ENCODE results near the gene CCL5.
"Not testable (repeated sequence)": the region's sequence is repeated elsewhere in the genome, so short reads cannot be mapped to it uniquely, and the experiment has no call there.

Gene CCL5

GRCh38 chr17:35898283-35899070 lies 18.3 kb upstream of the CCL5 start:
- DNase-seq (ENCODE audit: low read depth in 3 of 3) = peak in 1 of 3 donors; percentile 22

GRCh38 chr17:35897772-35898171 lies 17.6 kb upstream of the CCL5 start:
- DNase-seq (ENCODE audit: low read depth in 3 of 3) = not testable (repeated sequence)

GRCh38 chr17:35895636-35896587 lies 15.8 kb upstream of the CCL5 start:
- DNase-seq (ENCODE audit: low read depth in 3 of 3) = no peak

GRCh38 chr17:35894206-35894605 lies 14.0 kb upstream of the CCL5 start:
- no peak for DNase-seq (ENCODE audit: low read depth in 3 of 3)

- DNase-seq (ENCODE audit: low read depth in 3 of 3) = no peak
These were observed 13.6 kb upstream of the CCL5 start for GRCh38 chr17:35893751-35894150.

- DNase-seq (ENCODE audit: low read depth in 3 of 3) = peak in 2 of 3 donors; percentile 26 to 60
These were observed 12.2 kb upstream of the CCL5 start for GRCh38 chr17:35892091-35893035.

GRCh38 chr17:35891269-35891668 lies 11.1 kb upstream of the CCL5 start:
- DNase-seq (ENCODE audit: low read depth in 3 of 3) = no peak

GRCh38 chr17:35890774-35891155 lies 10.6 kb upstream of the CCL5 start:
- DNase-seq (ENCODE audit: low read depth in 3 of 3) = no peak

GRCh38 chr17:35889818-35890773 lies 9.9 kb upstream of the CCL5 start:
- no peak for DNase-seq (ENCODE audit: low read depth in 3 of 3)

GRCh38 chr17:35889241-35889640 lies 9.1 kb upstream of the CCL5 start:
- no peak for DNase-seq (ENCODE audit: low read depth in 3 of 3)

- DNase-seq (ENCODE audit: low read depth in 3 of 3) = no peak
These were observed 1.8 kb downstream of the CCL5 start for GRCh38 chr17:35878361-35878760.

GRCh38 chr17:35877345-35878029 lies 2.7 kb downstream of the CCL5 start:
- no peak for DNase-seq (ENCODE audit: low read depth in 3 of 3)

GRCh38 chr17:35876534-35876933 lies 3.6 kb downstream of the CCL5 start:
- DNase-seq (ENCODE audit: low read depth in 3 of 3) = no peak

GRCh38 chr17:35875800-35876139 lies 4.4 kb downstream of the CCL5 start:
- DNase-seq (ENCODE audit: low read depth in 3 of 3) = no peak

- DNase-seq (ENCODE audit: low read depth in 3 of 3) = no peak
These were observed 4.9 kb downstream of the CCL5 start for GRCh38 chr17:35875072-35875799.

- DNase-seq (ENCODE audit: low read depth in 3 of 3) = no peak
These were observed 7.8 kb downstream of the CCL5 start for GRCh38 chr17:35872196-35872980.

- DNase-seq (ENCODE audit: low read depth in 3 of 3) = no peak
These were observed 9.0 kb downstream of the CCL5 start for GRCh38 chr17:35870906-35871819.

All from stimulated activated CD4-positive, alpha-beta T cell treated with anti-CD3 and anti-CD28 coated beads, TNF-alpha, amount 100 ng/mL, for 48 hours (primary cell).